ENCODE results near the gene MGAT4C. TPM values are rescaled to one million over a fixed set of nuclear protein-coding genes. Genes with fewer than 3 reads are reported as not detected.

Gene MGAT4C
- total RNA-seq, 1 experiment from 2014 or later = not detected

- no peak overlapping the region for H3K4me3 ChIP-seq (ENCODE audit: low read length)
- H3K27me3 ChIP-seq (ENCODE audit: low read length) = no peaks in the 10 kb centered on the region
- intact Hi-C loops (cut with micrococcal nuclease) = no loop called here
- ChIA-PET POLR2A (ENCODE audit: unreplicated experiment) (no interaction called here), CTCF (no interaction called here)
- H3F3A ChIP-seq (ENCODE audit: low read length, unreplicated experiment) = no peaks in the 10 kb centered on the region
- BruUV-seq (replicated peaks) = no TSS peak
- DNase-seq (no peak), ATAC-seq (no peak)
- peaks cover 14% of the 10 kb centered on the region; the same call in 1 of the 2 replicates for H3K9me3 ChIP-seq (ENCODE audit: low read length)
- no peak overlapping the region for H3K9ac ChIP-seq (ENCODE audit: low read length)
- no peaks in the 10 kb centered on the region for H3K36me3 ChIP-seq (ENCODE audit: low read depth, low read length)
- no peaks in the 10 kb centered on the region for H3K9me2 ChIP-seq (replicated peaks; ENCODE audit: low read length)
- TF ChIP-seq EZH2phosphoT487 (IDR thresholded peaks at IDR 0.05; ENCODE audit: borderline replicate concordance, low read length) (no peak), EZH2 (IDR thresholded peaks at IDR 0.05; ENCODE audit: low read length, unreplicated experiment) (no peak), CTCF (conservative IDR thresholded peaks at IDR 0.05; ENCODE audit: low read depth, low read length) (no peak)
- no peak overlapping the region for H2AFZ ChIP-seq (ENCODE audit: low read length)
- no peak overlapping the region for H3K4me2 ChIP-seq (ENCODE audit: low read length)
- H3K4me1 ChIP-seq (ENCODE audit: insufficient read depth, low read length) = no peaks in the 10 kb centered on the region
- no peaks in the 10 kb centered on the region for H3K79me2 ChIP-seq (ENCODE audit: low read length)
- H4K20me1 ChIP-seq (ENCODE audit: low read length) = no peaks in the 10 kb centered on the region
- H3K27ac ChIP-seq (ENCODE audit: low read length) = no peak overlapping the region
These were observed 211.8 kb downstream of the MGAT4C start for GRCh38 chr12:86044396-86044795.

GRCh38 chr12:86042062-86042461, 214.1 kb downstream of the MGAT4C start:
- ATAC-seq = no peak
- BruUV-seq (replicated peaks) = no TSS peak
- intact Hi-C loops (cut with micrococcal nuclease) = no loop called here

More at GRCh38 chr12:86042062-86042461, 214.1 kb downstream of the MGAT4C start:
- Histone ChIP-seq H4K20me1 (ENCODE audit: low read length) (no peaks in the 10 kb centered on the region), H3K9ac (ENCODE audit: low read length) (no peak overlapping the region), H3K4me1 (ENCODE audit: insufficient read depth, low read length) (no peaks in the 10 kb centered on the region), H2AFZ (ENCODE audit: low read length) (no peak overlapping the region), H3K27me3 (ENCODE audit: low read length) (no peaks in the 10 kb centered on the region), H3K79me2 (ENCODE audit: low read length) (no peaks in the 10 kb centered on the region), H3K27ac (ENCODE audit: low read length) (no peak overlapping the region), H3K36me3 (ENCODE audit: low read depth, low read length) (no peaks in the 10 kb centered on the region), H3K4me3 (ENCODE audit: low read length) (no peak overlapping the region), H3F3A (ENCODE audit: low read length, unreplicated experiment) (no peaks in the 10 kb centered on the region), H3K9me2 (replicated peaks; ENCODE audit: low read length) (no peaks in the 10 kb centered on the region), H3K4me2 (ENCODE audit: low read length) (no peak overlapping the region), H3K9me3 (ENCODE audit: low read length) (peaks cover 14% of the 10 kb centered on the region; the same call in 1 of the 2 replicates)
- DNase-seq = no peak
- TF ChIP-seq EZH2 (IDR thresholded peaks at IDR 0.05; ENCODE audit: low read length, unreplicated experiment) = no peak
- no peak for TF ChIP-seq CTCF (conservative IDR thresholded peaks at IDR 0.05; ENCODE audit: low read depth, low read length)
- no peak for TF ChIP-seq EZH2phosphoT487 (IDR thresholded peaks at IDR 0.05; ENCODE audit: borderline replicate concordance, low read length)
- CTCF ChIA-PET = no interaction called here
- POLR2A ChIA-PET (ENCODE audit: unreplicated experiment) = no interaction called here

Measured in PC-3 (cell line).